Endothelial cell of umbilical vein (primary cell): ENCODE measurements around the gene ZNF214. TPM values are rescaled to one million over a fixed set of nuclear protein-coding genes. Genes with fewer than 3 reads are reported as not detected.

Experiments used
- BruUV-seq: library from RNA; stranded (reverse); fragments of 400-500 nt; replicated peaks from 2 replicates; lab custom pipeline; 2021; lab: Mats Ljungman, UMichigan
- CTCF ChIA-PET: fragments of 300-600, 350-600 bp; sonication (Branson Sonifier 250); formaldehyde crosslinking; loops from one replicate; lab custom pipeline; 2021; ENCODE audit warnings: antibody characterized with exemption, inconsistent platforms; lab: Charles Lee
- POLR2A ChIA-PET: fragments of 300-600, 350-600 bp; sonication (Branson Sonifier 250); formaldehyde crosslinking; loops from one replicate; lab custom pipeline; 2021; ENCODE audit warnings: antibody characterized with exemption, inconsistent platforms; lab: Charles Lee
- DNase-seq: peaks from one replicate; pipeline ENCODE4 v3.0.0-alpha.2; 2011; ENCODE audit warnings: low read depth, low spot score
- FAIRE-seq: peaks from 2 replicates; lab custom pipeline; 2011; peaks lifted over from hg19 to GRCh38; lab: Jason Lieb, UNC
- H2AFZ ChIP-seq: 2 replicates; pipeline ENCODE4 v1.6.0; 2012; ENCODE audit warnings: low read depth, low read length, control low read depth, inconsistent platforms
- H3K27ac ChIP-seq: 2 replicates; pipeline ENCODE4 v1.5.1; 2011; ENCODE audit warnings: low read depth, mild to moderate bottlenecking, control low read depth, low read length, moderate library complexity; ENCODE audit not compliant: insufficient read depth
- H3K27me3 ChIP-seq, 2 experiments: 2 replicates each; pipeline versions ENCODE4 v1.6.0 to v1.6.1; 2011; ENCODE audit warnings: low read length in 2 of 2, mixed read lengths in 1 of 2; ENCODE audit not compliant: control insufficient read depth in 2 of 2, insufficient read depth in 2 of 2
- H3K36me3 ChIP-seq, 2 experiments: 2 replicates in 1 of 2; 3 replicates in 1 of 2; pipeline ENCODE4 v1.5.1; 2011; ENCODE audit warnings: low read length in 2 of 2, mild to moderate bottlenecking in 1 of 2, moderate library complexity in 1 of 2; ENCODE audit not compliant: control insufficient read depth in 2 of 2, insufficient read depth in 2 of 2; ENCODE audit errors: extremely low read depth in 1 of 2
- H3K4me1 ChIP-seq: 3 replicates; pipeline ENCODE4 v1.5.1; 2011; ENCODE audit warnings: mild to moderate bottlenecking, low read length; ENCODE audit not compliant: control insufficient read depth, insufficient read depth; ENCODE audit errors: extremely low read depth
- H3K4me2 ChIP-seq: 2 replicates; pipeline ENCODE4 v1.6.1; 2011; ENCODE audit warnings: low read length, control low read depth, mixed read lengths; ENCODE audit not compliant: insufficient read depth
- H3K4me3 ChIP-seq, 3 experiments: fragments of 200-600 bp in 1 of 3; sonication (generic), shearing (Covaris generic) in 1 of 3; replicated peaks in 1 of 3; 2 replicates each; pipeline ENCODE4 v1.5.1; 2011 to 2016; ENCODE audit warnings: control low read depth in 3 of 3, low read length in 3 of 3, mild to moderate bottlenecking in 2 of 3, inconsistent platforms in 1 of 3, low read depth in 1 of 3, moderate library complexity in 1 of 3; ENCODE audit not compliant: insufficient read depth in 1 of 3
- H3K79me2 ChIP-seq: 2 replicates; pipeline ENCODE4 v1.6.0; 2012; ENCODE audit warnings: low read length, inconsistent platforms; ENCODE audit not compliant: control insufficient read depth, insufficient read depth
- H3K9ac ChIP-seq: replicated peaks from 2 replicates; pipeline ENCODE3; 2011; ENCODE audit warnings: low read length, control low read depth; ENCODE audit not compliant: insufficient read depth; ENCODE audit errors: extremely low read depth
- H3K9me1 ChIP-seq: replicated peaks from 3 replicates; pipeline ENCODE4 v1.6.0; 2011; ENCODE audit warnings: mild to moderate bottlenecking, low read length; ENCODE audit not compliant: control insufficient read depth, insufficient read depth; ENCODE audit errors: extremely low read depth
- H3K9me3 ChIP-seq: replicated peaks from 2 replicates; pipeline ENCODE4 v1.5.1; 2012; ENCODE audit warnings: low read length, inconsistent platforms; ENCODE audit not compliant: control insufficient read depth, insufficient read depth
- H4K20me1 ChIP-seq: replicated peaks from 2 replicates; pipeline ENCODE3; 2011; ENCODE audit warnings: mild to moderate bottlenecking, low read length; ENCODE audit not compliant: control insufficient read depth, insufficient read depth; ENCODE audit errors: extremely low read depth
- EZH2 ChIP-seq: IDR thresholded peaks from 2 replicates; pipeline ENCODE4 v1.6.1; 2012; ENCODE audit warnings: borderline replicate concordance, low read depth, mild to moderate bottlenecking, moderate library complexity, low read length, inconsistent platforms; ENCODE audit not compliant: severe bottlenecking
- FOS ChIP-seq: IDR thresholded peaks from 2 replicates; pipeline ENCODE4 v1.6.1; 2011; ENCODE audit warnings: mild to moderate bottlenecking, low read length, moderate library complexity, borderline replicate concordance; ENCODE audit not compliant: insufficient read depth
- GATA2 ChIP-seq: IDR thresholded peaks from 2 replicates; pipeline ENCODE4 v1.7.0; 2011; ENCODE audit warnings: low read depth, mild to moderate bottlenecking, moderate library complexity, mixed read lengths, low read length; ENCODE audit not compliant: insufficient read length, insufficient read depth
- JUN ChIP-seq: IDR thresholded peaks from 2 replicates; pipeline ENCODE4 v1.6.1; 2011; ENCODE audit warnings: borderline replicate concordance, low read depth; ENCODE audit not compliant: insufficient read length, insufficient read depth
- MYC ChIP-seq: IDR thresholded peaks from one replicate; pipeline ENCODE4 v1.6.1; 2011; ENCODE audit warnings: mild to moderate bottlenecking, low read depth, low read length
- POLR2A ChIP-seq: IDR thresholded peaks from 2 replicates; pipeline ENCODE4 v1.6.1; 2012; ENCODE audit warnings: low read depth, mild to moderate bottlenecking, control low read depth, low read length
- POLR2AphosphoS5 ChIP-seq: IDR thresholded peaks from 2 replicates; pipeline ENCODE4 v1.6.1; 2012; ENCODE audit warnings: low read depth, mild to moderate bottlenecking, control low read depth, low read length, moderate library complexity; ENCODE audit not compliant: insufficient read depth
- dilution Hi-C: fragments of 300-500 bp; cut with MboI; formaldehyde crosslinking; loops from one replicate; pipeline ENCODE4 v1.15.0; 2019; ENCODE audit warnings: low sequenced_read_pairs; ENCODE audit not compliant: extremely low pct_ligation_motif_present
- intact Hi-C: fragments of 100-400 bp; cut with micrococcal nuclease; formaldehyde crosslinking; loops from one replicate; pipeline ENCODE4 v1.10.0; 2022
- polyA plus RNA-seq, 4 experiments: library from polyadenylated mRNA; depleted of rRNA in 3 of 4; stranded (reverse) in 3 of 4; unstranded in 1 of 4; fragments of >200 nt; gene quantifications; 2 replicates each; pipeline versions ENCODE4 v1.2.1 to v1.2.3, GENCODE V29; 2011 to 2012; ENCODE audit warnings: missing spikeins in 1 of 4
- total RNA-seq: library from RNA; stranded (reverse); gene quantifications from 2 replicates; pipeline ENCODE4 v1.2.3, GENCODE V29; 2021
- TF ChIP-seq, protein P1 (sequence below): IDR thresholded peaks from 2 replicates; pipeline ENCODE4 v1.6.1; 2011; ENCODE audit not compliant: insufficient read depth, insufficient read length
- TF ChIP-seq, protein P2 (sequence below), 2 donors: IDR thresholded peaks; 1 replicate in 1 of 2; 2 replicates in 1 of 2; pipeline ENCODE4 v1.5.1; 2011; ENCODE audit warnings: low read length in 2 of 2, mild to moderate bottlenecking in 2 of 2, moderate library complexity in 2 of 2, control low read depth in 1 of 2, inconsistent platforms in 1 of 2, low read depth in 1 of 2; ENCODE audit not compliant: insufficient read depth in 1 of 2; ENCODE audit errors: extremely low read depth in 1 of 2

ZNF214 gene
- total and polyA plus RNA-seq, 2 donors (not counting 3 experiments of a cell fraction or from before 2014, with no cell fraction given) = 0.94 to 1.7 TPM

DNA sequence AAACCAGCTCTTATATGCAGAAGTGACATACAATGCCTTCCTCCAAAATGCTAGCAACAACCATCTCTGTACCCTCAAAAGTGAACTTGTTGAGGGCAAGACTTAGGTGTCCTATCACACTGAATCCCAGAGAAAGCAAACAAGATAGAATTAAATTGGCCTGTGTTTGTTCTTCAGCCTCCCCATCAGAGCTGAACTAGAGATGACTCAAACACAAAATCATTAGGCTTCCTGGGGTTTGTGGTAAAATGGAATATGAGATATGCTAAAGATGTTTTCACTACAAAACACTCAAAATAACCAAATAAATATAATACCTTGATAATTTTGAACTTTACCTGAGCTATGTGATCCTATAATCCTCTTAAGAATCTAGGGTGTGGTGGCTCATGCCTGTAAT, 31.6 kb downstream of the ZNF214 start:
- ChIA-PET POLR2A (no interaction called here), CTCF (interaction anchor here (2.1 kb wide), 1 partner anchor 9 kb away, joined by 6 read pairs; no protein-coding TSS in a partner anchor)
- FAIRE-seq (no peak), DNase-seq (no peak)
- Histone ChIP-seq H3K9me3 (no peaks in the 10 kb centered on the region), H3K36me3 (no peaks in the 10 kb centered on the region), H3K4me2 (no peak overlapping the region), H3K9me1 (no peaks in the 10 kb centered on the region), H3K79me2 (no peaks in the 10 kb centered on the region), H3K27me3 (no peaks in the 10 kb centered on the region), H2AFZ (no peak overlapping the region), H3K4me3 (no peak overlapping the region), H3K27ac (no peak overlapping the region), H3K9ac (no peak overlapping the region), H4K20me1 (no peaks in the 10 kb centered on the region), H3K4me1 (no peaks in the 10 kb centered on the region)
- TF ChIP-seq JUN (no peak), EZH2 (no peak), GATA2 (no peak), POLR2A (no peak), FOS (no peak), POLR2AphosphoS5 (no peak), MYC (no peak)
- TF ChIP-seq, protein P1, sequence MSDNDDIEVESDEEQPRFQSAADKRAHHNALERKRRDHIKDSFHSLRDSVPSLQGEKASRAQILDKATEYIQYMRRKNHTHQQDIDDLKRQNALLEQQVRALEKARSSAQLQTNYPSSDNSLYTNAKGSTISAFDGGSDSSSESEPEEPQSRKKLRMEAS = no peak
- TF ChIP-seq, protein P2, sequence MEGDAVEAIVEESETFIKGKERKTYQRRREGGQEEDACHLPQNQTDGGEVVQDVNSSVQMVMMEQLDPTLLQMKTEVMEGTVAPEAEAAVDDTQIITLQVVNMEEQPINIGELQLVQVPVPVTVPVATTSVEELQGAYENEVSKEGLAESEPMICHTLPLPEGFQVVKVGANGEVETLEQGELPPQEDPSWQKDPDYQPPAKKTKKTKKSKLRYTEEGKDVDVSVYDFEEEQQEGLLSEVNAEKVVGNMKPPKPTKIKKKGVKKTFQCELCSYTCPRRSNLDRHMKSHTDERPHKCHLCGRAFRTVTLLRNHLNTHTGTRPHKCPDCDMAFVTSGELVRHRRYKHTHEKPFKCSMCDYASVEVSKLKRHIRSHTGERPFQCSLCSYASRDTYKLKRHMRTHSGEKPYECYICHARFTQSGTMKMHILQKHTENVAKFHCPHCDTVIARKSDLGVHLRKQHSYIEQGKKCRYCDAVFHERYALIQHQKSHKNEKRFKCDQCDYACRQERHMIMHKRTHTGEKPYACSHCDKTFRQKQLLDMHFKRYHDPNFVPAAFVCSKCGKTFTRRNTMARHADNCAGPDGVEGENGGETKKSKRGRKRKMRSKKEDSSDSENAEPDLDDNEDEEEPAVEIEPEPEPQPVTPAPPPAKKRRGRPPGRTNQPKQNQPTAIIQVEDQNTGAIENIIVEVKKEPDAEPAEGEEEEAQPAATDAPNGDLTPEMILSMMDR (IDR thresholded peaks at IDR 0.05; ENCODE audit: extremely low read depth in 1 of 2, insufficient read depth in 1 of 2, low read depth in 1 of 2, low read length in 2 of 2) = no peak
- no TSS peak for BruUV-seq
- intact Hi-C loops (no loop called here), dilution Hi-C loops (no loop called here)
